Measurements from ENCODE around the gene MVD.
A peak's percentile ranks its signal among the peaks of the same experiment; 100 is the strongest.

MVD gene

GRCh38 chr16:88640498-88641247 is 22.2 kb downstream of the MVD start:
- DNase-seq (ENCODE audit: low spot score) = no peak

GRCh38 chr16:88640039-88640495 is 22.8 kb downstream of the MVD start:
- DNase-seq (ENCODE audit: low spot score) = no peak

- DNase-seq (ENCODE audit: low spot score) = no peak
Measured at GRCh38 chr16:88639231-88640038, 23.5 kb downstream of the MVD start.

GRCh38 chr16:88638323-88639230 is 24.3 kb downstream of the MVD start, which contains the start of gene IL17C:
IL17C (plus strand) TSS chr16:88638572; CDS start chr16:88638642, 70 bp downstream.
- no peak for DNase-seq (ENCODE audit: low spot score)

- DNase-seq (ENCODE audit: low spot score) = no peak
Measured at GRCh38 chr16:88636488-88637265, 26.2 kb downstream of the MVD start.

- DNase-seq (ENCODE audit: low spot score) = no peak
Measured at GRCh38 chr16:88635671-88636319, 27.1 kb downstream of the MVD start.

DNA sequence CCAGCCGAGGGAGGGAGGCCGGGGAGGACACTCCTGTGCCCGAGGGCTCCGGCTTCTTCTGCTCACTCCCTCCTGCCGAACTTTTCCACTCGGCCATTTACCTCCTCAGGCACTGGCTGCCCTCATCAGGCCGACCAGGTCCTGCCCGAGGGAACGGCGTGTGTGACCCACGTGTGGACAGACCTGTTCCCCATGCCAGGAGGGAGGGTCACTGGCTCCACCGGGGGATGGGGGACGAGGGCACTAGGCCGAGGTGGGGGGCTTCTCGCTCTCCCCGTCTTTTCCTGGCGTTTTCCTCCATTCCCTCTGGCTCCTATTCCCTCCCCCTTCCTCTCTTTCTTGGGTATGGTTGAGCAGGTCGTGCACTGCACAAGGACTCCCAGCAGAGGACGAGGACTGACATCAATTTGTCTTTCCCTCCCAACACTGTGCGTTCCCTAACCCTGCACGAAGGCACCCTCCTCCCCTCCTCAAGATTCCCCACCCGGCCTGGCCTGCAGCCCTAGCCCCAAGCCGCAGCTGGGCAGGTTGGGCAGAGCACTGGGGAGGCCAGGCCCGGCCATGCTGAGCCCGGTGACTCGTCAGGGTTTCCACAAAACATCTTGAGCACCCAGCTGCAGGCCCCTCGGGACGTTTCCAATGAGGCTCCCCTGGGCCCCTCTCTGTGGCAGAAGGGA is 27.8 kb downstream of the MVD start:
- DNase-seq (ENCODE audit: low spot score) = no peak

DNA sequence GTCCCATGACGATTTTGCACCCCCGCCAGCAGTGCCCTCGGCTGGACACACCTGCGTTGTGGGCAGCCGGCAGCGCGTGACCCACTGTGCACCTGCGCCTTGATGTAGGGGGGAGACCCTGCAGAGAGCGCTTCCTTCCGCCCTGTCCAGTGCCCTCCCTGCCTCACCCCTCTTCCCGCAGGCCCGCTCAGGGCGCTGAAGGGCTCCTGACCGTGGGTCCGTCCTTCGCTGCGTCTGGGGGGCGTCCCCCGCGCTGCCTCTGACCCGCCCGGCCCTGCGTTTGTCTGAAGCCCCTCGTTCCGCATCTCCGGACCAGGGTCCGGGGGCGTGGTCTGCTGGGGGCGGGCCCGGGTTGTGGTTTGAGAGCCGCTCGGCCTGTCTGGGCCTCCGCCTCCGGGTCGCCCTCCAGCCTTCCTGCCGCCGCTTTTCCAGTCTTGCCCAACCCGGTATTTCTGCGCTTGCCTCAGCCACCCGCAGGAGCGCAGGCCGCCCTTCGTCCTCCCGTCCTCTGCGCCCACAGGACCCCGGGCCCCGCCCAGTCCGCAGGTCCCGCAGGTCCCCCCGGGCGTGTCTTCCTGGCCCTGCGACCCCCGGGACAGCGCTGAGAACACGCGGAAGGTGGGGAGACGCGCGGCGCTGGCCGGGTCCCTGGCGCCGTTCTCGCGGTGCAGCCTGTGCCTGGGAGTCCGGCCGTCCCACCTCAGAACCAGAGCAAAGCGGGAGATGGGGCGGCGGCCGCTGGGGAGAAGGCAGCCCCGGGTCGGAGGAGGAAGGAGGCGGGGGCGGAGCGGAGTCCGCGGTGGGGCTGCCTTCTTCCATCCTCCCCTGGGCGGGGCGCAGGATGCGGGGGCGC is 28.5 kb downstream of the MVD start:
- peak; percentile 37 for DNase-seq (ENCODE audit: low spot score)

DNA sequence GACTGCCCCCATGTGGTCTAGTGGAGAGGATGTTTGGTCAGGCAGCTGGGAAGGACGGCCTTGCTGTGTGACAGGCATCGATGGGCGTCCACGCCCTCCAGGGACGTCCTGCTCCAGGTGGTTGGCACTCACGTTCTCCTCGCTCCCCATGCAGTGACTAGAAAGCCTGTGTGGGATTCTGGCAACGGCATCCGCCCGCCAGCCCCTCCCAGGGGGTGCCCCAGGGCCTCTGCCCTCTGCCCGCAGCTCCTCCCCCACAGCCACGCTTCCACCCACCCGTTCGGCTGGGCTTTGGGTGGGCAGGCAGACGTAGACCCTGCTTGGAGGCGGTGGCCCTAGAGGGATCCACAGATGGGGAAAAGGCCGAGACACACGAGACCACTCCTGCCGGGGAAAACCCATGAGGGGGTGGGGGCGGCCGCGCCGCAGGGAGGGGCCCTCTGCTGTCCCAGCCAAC is 29.2 kb downstream of the MVD start:
- peak; percentile 41 for DNase-seq (ENCODE audit: low spot score)

DNA sequence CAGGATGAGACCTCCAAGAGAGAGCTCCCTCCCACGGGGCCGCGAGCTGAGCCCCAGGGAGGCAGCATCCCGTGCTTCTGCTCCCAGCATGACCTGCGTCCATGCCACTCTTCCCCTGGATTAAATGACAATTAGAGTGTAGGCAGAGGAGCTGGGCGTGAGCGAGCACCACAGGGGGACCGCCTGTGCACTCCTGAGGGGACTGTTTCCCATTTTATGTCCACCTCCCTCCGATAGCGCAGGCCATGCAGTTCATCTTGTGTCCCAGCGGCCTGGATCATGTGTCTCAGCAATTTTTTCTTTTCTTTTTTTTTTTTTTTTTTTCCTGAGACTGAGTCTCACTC is 30.3 kb downstream of the MVD start:
- DNase-seq (ENCODE audit: low spot score) = no peak

DNA sequence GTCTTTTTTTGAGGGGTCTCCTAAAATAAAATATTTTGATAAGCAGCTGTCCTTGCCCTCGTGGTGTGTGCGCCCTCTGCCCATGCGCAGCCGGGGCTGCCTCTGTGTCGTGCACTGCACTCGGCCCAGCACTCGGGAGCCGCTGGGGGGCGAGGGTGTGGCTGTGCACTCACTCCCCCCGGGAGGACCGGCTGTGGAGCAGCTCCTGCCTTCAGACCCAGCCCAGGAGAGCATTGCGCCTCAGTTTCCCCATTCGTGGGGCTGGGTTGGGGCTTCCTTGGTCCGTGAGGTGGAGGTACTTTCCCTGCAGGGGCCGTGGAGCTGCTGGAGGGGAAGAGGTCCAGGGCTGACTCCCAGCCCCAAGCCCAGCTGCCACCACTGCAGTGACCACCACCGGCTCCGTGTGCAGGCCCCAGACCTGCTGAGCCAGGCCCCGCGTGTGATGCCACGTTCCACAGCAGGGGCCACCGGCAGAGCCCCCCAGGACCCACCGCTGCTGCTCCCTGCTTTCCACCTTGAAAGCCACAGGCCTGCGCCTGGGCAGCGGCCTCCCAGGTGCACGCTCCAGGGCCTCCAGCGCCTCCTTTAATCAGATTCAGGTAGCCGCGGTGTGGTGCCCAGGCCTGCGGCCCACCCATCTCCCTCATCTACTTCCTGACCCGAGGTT is 30.8 kb downstream of the MVD start:
- DNase-seq (ENCODE audit: low spot score) = no peak

- no peak for DNase-seq (ENCODE audit: low spot score)
Measured at GRCh38 chr16:88631384-88631783, 31.5 kb downstream of the MVD start.

- DNase-seq (ENCODE audit: low spot score) = no peak
Measured at GRCh38 chr16:88630941-88631340, 31.9 kb downstream of the MVD start.

- DNase-seq (ENCODE audit: low spot score) = no peak
Measured at GRCh38 chr16:88630433-88630832, 32.5 kb downstream of the MVD start.

DNA sequence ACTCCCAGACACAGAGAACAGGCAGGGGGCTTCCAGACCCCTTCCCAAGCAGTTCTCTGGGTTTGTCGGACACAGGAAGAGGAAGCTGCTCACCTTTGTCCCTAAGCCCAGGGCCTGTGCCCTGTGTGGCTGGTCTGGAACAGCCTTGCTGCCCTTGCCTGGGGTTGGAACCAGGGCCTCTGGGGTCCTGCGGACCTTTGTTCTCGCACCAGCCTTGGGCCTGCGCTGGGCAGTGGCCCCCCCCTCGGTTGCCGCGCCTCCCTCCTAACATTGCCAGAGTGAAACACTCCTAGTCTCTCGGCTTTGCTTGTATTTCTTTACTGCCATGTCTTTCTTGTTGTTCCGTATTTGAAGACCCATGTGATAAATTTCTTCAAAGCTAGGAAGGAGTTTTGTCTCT is 33.1 kb downstream of the MVD start:
- no peak for DNase-seq (ENCODE audit: low spot score)

- DNase-seq (ENCODE audit: low spot score) = no peak
Measured at GRCh38 chr16:88628512-88628974, 34.3 kb downstream of the MVD start.

- DNase-seq (ENCODE audit: low spot score) = no peak
Measured at GRCh38 chr16:88627531-88628411, 35.1 kb downstream of the MVD start.

GRCh38 chr16:88626646-88627045 is 36.2 kb downstream of the MVD start:
- no peak for DNase-seq (ENCODE audit: low spot score)
